GDM1 (cell line): ENCODE measurements around the gene CHSY1.

Experiments used
- DNase-seq: peaks from one replicate; lab custom pipeline; 2025; lab: John Stamatoyannopoulos, UW

The CHSY1 gene

GRCh38 chr15:101210466-101210865 is 41.4 kb downstream of the CHSY1 start:
- DNase-seq, result no peak

- no peak for DNase-seq
Observed at GRCh38 chr15:101210058-101210457, 41.8 kb downstream of the CHSY1 start.

- DNase-seq, result no peak
Observed at GRCh38 chr15:101209285-101209845, 42.5 kb downstream of the CHSY1 start.

GRCh38 chr15:101207867-101208288 is 44.0 kb downstream of the CHSY1 start:
- no peak for DNase-seq

- no peak for DNase-seq
Observed at GRCh38 chr15:101206176-101206591, 45.7 kb downstream of the CHSY1 start.

- DNase-seq, result no peak
Observed at GRCh38 chr15:101204739-101205535, 46.9 kb downstream of the CHSY1 start.

GRCh38 chr15:101203607-101204189 is 48.1 kb downstream of the CHSY1 start:
- DNase-seq, result no peak

GRCh38 chr15:101203029-101203573 is 48.7 kb downstream of the CHSY1 start:
- no peak for DNase-seq

- DNase-seq, result peak; percentile 75
Observed at GRCh38 chr15:101201411-101202174, 50.3 kb downstream of the CHSY1 start.

- DNase-seq, result no peak
Observed at GRCh38 chr15:101200181-101200580, 51.7 kb downstream of the CHSY1 start.

GRCh38 chr15:101198800-101199199 is 53.0 kb downstream of the CHSY1 start:
- DNase-seq, result no peak

- DNase-seq, result no peak
Observed at GRCh38 chr15:101198031-101198575, 53.7 kb downstream of the CHSY1 start.

GRCh38 chr15:101194546-101195125 is 57.2 kb downstream of the CHSY1 start:
- no peak for DNase-seq

- no peak for DNase-seq
Observed at GRCh38 chr15:101193806-101194545, 57.9 kb downstream of the CHSY1 start.

- DNase-seq, result no peak
Observed at GRCh38 chr15:101193120-101193644, 58.7 kb downstream of the CHSY1 start.

- no peak for DNase-seq
Observed at GRCh38 chr15:101192081-101192480, 59.8 kb downstream of the CHSY1 start.

GRCh38 chr15:101191242-101191641 is 60.6 kb downstream of the CHSY1 start:
- DNase-seq, result no peak

- DNase-seq, result no peak
Observed at GRCh38 chr15:101190092-101190595, 61.7 kb downstream of the CHSY1 start.

- DNase-seq, result no peak
Observed at GRCh38 chr15:101189409-101190091, 62.3 kb downstream of the CHSY1 start.
